ENCODE measurements around the gene GRIK3.

The GRIK3 gene

DNA sequence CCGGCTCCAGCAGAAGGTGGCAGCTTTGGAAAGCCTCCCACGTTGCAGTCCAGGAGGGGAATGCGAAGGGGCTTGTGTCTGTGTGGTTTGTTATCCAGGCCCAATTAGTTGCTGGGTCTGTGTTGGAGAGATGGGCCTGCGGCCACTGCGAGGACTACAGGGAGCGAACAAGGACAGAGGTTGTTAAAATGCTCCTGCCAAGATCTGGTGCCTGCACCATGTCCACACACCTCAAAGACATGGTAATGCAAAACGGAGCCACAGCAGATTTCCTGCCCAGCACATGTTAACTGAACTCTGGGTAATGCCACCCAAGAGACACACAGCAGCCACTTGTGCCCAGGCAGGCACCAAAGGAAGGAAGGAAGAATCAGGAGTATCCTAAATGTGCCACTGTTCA lies 18.6 kb downstream of the GRIK3 start:
- no peak for DNase-seq (ENCODE audit: low read depth)

DNA sequence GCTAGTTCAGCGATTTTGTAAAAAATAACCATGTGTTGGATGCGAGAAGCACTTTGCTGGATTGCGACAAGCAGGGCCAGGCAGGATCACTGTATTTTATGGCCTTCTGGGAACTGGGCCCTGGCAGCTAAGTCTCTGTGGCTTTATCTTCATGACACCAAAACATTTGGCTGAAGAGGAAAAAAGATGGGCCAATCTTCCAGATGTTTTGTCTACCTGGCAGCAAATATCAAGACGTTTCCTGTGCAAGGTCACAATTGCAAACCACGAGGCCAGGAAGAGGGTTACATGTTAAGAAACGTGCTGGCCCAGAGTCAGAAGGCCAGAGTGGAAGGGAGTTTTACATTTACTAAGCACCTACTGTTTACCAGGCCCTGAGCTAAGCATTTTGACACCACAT lies 22.1 kb downstream of the GRIK3 start:
- DNase-seq (ENCODE audit: low read depth) = no peak

DNA sequence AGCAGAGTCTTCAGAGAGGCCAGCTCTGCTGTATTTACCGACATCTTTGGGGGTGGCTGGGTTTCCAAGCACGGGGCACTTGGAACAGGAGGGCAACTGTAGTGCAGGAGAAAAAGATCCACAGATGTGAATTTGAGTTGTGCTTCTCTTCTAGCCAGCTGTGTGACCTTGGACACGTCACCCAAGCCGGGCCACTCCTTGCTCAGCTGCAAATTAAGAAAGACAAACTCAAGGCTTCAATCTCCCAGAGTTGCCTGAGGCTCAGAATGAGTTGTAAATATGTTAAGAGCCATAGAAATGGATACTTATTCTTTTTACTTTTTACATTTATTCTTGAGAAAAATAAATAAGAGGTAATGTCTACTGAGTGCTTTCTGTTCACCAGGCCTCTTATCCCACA lies 24.3 kb downstream of the GRIK3 start:
- no peak for DNase-seq (ENCODE audit: low read depth)

DNA sequence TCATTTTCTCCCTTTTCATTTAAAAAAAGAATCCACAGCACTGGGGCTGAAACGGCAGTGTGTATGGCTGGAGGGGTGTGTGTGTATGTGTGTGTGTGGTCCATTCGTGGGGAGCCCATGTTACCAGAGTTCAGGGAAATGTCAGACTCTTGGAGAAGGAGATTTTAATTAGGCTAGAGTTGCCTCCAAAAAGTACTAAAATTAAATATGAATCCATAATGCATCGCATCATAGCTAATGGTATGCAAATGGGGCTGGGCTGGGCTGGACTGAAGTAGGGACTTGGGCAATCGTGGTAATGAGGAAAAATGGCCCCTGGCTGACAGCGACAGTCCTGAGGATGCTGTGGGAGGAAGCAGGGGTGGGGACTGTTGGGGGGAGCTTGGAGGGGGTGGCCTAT lies 24.8 kb downstream of the GRIK3 start:
- no peak for DNase-seq (ENCODE audit: low read depth)

DNA sequence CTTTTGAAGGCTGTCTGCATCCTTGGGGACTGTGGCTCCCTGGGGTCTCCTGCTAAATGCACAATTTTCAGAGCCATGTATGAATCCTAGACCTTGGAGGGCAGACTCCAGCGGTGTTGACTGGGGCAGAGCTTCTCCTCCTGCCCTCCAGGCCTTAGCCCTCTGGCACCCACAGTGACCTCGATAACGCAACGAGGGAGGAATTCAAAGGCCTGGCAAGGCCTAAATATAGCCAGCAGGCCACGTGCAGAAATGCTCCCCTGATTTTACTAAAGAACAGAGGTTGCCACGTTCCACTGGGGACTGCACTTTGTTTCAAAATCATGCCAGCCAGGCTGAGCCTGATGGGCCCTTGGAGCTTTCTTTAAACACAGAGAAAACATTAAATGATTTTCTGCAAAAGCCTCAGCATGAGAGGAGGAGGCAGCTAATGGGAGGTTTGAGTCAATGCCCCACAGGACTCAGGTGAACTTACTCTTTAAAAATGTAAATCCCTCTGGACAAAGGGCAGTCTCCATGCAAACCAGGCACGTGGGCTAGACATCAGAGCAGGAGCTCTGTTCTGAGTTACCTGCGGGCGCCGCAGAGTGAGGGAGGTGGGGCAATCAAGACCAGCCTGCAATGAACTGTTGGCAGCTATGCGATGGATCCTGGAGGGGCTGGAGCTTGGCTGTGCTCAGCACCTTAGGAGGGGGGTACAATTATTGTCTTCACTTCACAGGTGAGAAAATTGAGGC lies 28.0 kb downstream of the GRIK3 start:
- DNase-seq (ENCODE audit: low read depth) = no peak

DNA sequence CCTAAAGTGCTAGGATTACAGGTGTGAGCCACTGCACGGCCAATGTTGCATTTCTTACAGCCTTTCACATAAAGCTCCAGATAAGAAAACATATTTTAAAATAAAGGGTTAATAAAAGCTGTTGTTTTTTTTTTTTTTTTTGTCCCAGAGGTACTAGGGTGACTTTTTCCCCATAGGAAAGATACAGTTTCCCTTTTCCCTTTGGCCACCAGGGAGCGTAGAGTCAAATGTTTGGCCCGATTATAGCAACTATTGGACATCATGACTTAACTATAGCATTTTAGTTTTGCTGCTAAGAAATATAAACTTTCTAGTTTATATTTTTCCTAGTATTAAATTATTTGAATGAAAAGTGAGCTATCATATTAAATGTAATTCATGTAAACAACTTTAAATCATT lies 31.4 kb downstream of the GRIK3 start:
- DNase-seq (ENCODE audit: low read depth) = no peak

DNA sequence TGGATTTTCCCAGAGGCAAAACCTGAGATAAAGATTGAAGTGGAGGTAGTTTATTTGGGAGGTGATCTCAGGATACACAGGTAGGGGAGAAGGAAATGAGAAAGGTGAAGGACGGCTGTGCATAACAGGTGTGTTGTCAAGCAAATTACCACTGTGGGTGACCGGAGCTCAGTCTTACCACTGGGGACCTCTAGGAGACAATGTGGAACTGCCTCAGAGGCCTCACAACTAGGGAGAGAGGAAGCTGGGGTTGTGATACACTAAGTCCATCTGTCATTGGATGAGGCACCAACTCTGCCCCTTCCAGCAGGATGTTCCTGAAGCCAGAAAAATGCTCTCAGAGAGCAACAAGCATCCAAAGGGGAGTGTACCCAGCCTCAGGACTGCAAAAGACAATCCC lies 32.6 kb downstream of the GRIK3 start:
- DNase-seq (ENCODE audit: low read depth) = no peak

DNA sequence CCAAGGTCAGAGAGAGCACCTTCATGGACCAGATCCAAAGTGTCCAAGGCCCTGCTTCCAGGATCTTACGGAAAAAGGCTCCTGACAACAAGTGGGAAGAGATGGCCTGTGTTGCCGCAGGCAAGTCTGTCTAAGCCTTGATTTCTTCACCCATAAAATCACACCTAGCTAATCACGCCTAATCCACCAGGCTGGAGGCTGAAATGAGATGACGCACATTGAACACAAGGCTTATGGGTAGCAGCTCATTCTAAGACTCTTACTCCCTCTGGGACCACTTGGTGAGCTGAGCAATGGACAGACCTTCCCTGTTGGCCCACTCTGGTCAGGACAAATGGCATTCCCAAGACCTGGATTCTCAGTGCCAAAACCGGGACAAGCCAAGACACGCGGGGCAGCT lies 38.2 kb downstream of the GRIK3 start:
- no peak for DNase-seq (ENCODE audit: low read depth)

DNA sequence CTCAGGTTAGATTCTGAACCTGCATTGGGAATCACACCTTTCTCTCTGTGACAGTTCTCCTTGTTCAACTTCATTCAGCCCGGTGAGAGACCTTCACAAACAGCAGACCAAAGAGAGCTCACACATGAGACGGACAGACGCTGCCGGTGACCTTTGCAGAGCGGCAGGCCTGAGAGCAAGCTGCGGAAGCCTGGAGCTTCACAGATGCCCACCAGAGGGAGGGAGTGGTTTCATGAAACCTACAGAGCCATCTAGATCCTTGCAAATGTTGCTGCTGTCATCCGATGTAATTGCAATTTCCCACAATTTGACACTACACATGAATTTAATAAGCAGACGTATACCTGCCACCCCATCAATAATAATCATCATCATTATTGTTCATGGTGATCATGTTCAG lies 39.4 kb downstream of the GRIK3 start:
- no peak for DNase-seq (ENCODE audit: low read depth)

DNA sequence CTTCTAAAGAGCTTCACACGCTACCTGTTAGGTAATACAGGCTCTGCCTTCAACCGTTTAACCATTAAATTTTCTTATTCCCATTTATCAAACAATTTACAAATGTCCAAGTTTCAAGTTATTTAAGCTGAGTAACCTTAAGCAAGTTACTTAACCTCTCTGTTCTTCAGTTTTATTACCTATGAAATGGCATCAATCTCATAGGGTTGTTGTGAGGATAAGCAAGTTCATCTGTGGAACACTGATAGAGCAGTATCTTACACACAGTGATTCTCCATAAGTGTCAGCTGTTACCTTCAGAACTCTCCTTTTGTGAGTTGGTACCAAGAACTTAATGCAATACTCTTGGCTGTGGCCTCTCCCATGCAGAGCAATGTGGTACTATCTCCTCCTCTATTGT lies 40.0 kb downstream of the GRIK3 start:
- DNase-seq (ENCODE audit: low read depth) = no peak

DNA sequence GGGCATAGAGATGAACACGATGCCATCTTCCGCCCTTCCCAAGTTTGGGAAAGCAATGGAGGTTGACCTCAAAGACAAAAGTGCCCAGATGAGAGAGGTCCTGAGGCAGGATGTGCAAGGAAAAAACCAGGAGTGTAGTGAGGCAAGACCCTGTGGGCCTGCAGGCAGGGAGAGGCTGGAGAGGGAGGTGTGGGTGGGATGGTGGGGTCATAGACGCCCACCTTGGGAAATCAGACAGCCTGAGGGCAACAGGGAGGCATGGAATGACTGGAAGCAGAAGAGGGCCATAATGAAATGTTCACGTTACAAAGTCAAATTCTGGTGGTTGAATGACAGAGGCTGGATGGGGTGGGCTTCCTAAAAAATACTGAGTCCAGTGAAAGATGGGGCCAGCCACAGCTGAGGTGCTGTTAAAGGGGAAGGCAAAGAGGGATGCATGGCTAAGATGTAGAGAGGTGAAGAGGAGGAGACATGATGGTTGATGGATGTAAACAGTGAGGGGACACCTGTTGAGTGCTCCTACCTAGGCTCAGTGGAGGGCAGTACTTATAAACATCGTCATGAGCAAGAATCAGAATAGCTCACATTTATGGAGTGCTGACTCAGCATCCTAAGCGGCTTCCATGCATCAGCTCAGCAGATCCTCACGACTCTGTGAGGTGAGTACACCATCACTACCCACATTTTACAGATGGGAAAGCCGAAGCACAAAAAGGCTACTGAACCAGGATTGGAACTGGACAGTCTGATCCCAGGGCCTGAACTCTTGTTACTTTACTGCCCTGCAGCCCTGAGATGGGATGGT lies 42.0 kb downstream of the GRIK3 start:
- DNase-seq (ENCODE audit: low read depth) = no peak

DNA sequence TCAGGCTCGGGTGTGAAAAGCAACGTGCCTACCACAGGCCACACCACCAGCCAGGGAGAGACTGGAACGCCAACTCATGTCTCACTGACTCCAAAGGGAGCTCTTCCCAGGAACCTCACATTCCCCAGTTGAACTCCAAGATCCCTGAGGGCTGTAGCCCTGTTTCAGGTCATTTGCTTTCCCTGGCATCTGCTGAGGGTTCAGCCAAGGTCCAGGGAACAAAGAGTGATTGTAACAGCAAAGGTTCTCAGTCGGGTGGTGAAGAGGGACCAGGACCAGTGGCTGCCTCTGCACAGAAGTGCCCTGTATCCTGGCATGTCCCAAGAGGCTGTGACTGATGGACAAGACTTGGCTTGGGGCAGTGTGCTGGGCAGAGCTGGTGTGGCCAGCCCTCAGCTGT lies 42.8 kb downstream of the GRIK3 start:
- DNase-seq (ENCODE audit: low read depth) = no peak

DNA sequence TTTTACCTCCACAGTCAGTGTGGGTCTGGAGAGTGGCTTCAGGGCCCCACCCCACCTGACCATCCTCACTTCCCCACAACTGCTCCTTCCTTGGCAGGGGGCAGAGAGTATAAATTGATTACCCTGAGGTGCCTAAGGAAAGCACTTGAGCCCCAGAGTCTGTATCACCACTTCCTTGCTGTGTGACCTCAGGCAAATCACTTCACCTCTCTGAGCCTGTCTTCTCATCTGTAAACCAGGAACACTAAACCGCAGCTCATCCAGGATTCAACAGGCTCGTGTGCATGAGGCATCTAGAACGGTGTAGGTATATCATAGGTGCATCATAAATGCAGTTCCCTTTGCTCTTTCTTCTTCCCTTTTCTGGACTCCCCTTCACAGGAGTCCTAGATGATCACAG lies 43.4 kb downstream of the GRIK3 start:
- no peak for DNase-seq (ENCODE audit: low read depth)

DNA sequence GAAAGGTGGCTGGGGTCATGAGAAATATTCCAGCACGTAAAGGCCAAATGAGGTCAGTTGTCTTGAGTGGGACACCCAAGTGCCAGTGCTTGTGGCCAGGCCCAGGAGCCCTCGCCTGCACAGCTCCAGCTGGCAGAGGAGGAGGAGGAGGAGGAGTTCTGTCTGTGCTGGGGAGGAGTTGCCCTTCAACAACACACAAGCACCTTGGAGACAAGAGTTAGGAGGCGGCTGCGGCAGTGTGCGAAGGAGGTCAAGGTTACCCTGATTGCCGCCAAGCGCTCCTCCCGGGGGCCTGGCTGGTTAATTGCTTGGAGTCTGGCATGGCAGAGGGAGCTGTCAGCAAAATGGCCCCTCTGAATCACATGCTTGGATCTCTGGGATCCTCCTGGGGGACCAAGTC lies 45.1 kb downstream of the GRIK3 start:
- no peak for DNase-seq (ENCODE audit: low read depth)

DNA sequence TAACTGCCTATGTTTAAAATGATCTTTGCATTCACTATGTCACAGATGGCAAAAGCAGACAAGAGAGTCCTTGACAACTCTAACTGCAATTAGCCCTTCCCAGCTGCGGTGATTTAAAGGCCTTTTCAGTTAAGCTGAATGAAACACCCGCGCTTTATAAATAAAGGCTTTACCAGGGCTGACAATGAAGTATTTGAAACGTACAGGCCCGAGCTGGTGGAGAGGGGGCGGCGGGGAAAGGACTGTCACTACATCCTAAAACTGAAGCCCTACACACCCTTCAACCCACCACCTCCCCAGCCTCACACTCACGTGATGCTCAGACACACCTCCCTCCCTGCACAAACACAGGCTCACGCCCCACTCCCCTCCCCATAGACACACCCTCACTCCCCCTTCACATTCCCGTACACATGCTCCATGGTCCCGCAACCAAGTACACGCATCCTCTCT lies 45.5 kb downstream of the GRIK3 start:
- DNase-seq (ENCODE audit: low read depth) = no peak

DNA sequence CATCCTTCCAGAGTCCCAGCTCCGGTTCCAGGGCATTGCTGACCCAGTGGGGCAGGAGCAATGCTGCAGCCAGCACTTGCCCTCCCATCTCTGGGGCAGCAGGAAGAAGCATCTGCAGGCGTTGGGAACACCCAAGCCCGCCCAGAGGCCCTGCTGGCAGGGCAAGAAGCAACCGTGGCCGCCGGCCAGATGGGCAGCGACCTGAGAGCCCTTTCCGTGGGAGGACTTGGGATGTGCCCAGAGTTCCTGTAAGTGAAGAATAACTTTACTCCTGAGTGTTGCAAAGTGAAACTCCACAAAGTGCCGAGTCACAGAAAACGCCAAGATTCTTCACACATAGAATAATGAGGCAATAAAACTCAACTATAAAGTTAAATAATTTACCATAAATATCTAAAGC lies 46.0 kb downstream of the GRIK3 start:
- DNase-seq (ENCODE audit: low read depth) = no peak

DNA sequence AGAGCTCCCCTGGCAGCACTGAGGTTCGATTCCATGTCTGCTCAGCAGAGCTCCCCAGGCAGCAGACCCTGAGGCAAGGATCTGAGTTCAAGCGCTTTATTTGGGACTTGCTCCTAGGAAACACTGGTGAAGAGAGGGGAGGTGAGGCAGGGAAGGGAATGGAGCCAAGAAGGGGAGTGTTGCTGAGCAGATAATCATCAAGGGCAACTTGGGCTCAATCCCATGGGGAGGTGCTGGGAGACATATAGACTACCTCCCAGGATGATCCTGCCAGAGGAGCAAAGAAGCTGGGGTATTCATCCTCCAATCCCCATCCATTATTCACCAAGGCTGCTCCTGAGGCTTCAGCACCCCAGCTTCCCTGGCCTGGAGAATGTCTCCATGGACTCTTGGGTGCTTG lies 47.0 kb downstream of the GRIK3 start:
- DNase-seq (ENCODE audit: low read depth) = no peak

DNA sequence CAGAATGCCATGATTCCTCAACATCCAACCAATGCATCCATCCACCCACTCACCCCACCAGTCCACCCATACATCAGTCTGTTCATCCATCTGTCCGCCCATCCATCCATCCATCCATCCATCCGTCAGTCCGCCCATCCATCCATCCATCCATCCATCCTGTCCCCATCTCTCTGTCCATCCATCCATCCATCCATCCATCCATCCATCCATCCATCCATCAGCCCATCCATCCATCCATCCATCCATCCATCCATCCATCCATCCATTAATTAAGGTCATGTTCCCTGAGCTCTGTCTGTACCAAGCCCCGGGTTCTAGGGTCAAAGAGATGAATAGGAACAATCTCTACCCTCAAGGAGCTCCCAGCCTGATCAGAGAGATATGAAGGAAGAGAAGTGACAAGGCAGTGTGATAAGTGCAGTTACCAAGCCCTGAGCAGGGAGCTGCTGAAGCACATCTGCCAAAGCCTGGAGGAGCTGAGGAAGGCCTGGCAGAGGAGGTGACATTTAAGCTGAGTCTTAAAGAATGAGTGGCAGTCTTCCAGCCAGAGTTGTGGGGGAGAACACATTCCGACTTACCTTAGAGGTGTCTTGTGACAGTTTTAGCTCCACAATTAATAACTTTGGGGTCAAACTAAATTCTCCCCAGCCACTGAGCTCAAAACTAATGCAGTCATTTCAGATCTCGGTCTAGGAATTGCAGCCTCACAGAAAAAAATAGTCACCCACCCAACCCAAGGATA lies 47.9 kb downstream of the GRIK3 start:
- no peak for DNase-seq (ENCODE audit: low read depth)

DNA sequence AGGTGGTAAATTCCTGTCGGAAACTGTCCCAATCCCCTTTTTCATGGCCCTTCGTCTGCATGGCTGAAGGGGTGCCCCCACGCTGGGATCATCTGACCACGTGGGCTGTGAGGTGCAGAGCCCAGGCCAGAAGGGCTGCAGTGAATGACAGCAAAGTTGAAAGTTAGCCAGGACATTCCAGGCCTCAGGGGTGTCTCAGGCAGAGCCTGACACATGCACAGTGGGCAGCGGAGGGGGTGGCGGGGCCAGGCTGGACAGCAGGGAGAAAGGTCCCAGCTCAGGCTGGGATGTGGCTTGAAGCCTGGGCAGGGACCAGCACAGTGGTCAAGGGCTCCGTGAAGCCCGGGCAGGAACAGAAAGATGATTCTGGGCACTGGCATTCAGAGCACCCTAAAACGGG lies 49.6 kb downstream of the GRIK3 start:
- no peak for DNase-seq (ENCODE audit: low read depth)

DNA sequence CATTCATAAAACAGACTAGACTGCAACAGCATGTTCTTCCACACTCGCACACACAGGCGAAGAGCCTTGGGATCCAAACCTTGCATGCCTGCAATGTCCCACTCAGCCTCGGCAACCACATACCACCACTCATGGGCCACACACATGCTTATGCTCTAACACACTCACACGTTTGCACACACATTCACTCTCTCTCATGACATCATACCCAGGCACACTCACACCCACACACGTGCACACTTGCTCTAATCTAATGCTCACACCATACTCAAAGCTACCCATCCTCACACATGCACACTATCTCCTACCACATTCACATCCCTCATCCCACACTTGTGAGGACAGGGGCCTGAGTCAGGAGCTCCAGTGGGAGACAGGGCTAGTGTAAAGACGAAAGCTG lies 50.3 kb downstream of the GRIK3 start:
- no peak for DNase-seq (ENCODE audit: low read depth)

DNA sequence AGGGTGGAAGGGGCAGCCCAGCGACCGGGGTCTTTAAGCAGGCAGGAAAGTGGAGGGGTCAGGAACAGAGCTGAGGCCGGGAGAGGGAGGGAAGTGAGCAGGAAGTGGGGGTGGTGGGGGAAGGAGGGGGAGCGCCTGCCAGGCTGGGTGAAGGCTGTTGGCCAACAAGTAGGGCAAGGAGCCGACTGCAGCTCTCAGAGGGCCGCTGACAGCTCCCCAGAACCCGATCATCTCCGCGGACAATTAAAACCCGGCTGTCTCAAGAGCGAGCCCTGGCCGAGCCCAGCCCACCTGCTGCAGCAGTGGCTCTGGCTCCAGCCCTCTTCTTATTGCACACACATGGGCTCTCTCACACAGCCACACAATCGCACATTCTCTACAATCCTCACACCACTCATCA lies 51.6 kb downstream of the GRIK3 start:
- no peak for DNase-seq (ENCODE audit: low read depth)

DNA sequence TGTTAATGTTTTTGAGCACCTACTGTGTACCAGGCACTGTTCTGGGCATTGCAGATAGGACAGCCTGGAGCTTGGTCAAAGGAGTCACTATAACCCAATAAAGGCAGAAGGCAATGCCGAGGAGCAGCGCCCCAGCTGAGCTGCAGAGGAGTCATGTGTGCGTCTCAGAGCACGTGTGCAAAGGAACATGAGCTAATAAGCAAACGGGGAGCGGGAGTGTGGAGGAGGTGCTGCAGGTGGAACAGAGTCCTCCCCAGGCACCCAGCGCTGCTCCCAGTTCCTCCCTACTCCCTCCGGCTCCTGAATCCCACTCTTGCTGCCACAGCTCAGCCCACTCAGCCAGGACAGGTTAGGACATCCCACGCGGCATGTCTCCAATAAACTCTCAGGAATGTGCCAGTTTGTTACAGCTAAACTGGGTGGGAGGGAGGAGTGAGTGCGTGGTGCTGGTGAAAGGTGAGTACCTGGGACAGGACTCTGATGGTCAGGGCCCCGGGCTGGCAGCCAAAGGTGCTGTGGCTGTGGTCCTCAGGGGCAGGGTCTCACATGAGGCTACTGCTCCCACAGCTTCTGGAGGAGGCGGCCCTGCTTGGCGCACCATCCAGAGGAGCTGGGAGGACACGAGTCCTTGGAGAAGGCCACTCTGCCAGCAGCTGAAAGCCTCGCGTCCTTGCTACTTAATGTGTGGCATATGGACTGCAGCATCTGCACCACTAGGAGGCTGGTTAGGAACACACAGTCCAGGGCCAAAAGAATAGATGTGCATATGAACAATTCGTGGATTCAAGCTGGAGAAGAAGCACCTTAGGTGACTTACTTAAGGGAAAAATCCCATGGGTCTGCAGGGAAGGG lies 52.3 kb downstream of the GRIK3 start:
- no peak for DNase-seq (ENCODE audit: low read depth)
